Measurements from ENCODE around the gene RBM38. TPM values are rescaled to one million over a fixed set of nuclear protein-coding genes. Genes with fewer than 3 reads are reported as not detected.

RBM38 gene
- total and polyA plus RNA-seq, 2 of the 13 experiments (the other 11 are each of a cell fraction or from before 2014, with no cell fraction given), result 24.2 to 34.2 TPM

- TF ChIP-seq ZBED4 (CRISPR knock-in tag; IDR thresholded peaks at IDR 0.05; ENCODE audit: borderline replicate concordance) (peak; percentile 63; the same call in 1 of the 2 replicates), NFAT5 (CRISPR knock-in tag; IDR thresholded peaks at IDR 0.05) (no peak), GATAD1 (CRISPR knock-in tag; IDR thresholded peaks at IDR 0.05) (no peak), ARNT2 (CRISPR knock-in tag; IDR thresholded peaks at IDR 0.05; ENCODE audit: low read depth) (no peak), SPEN (CRISPR knock-in tag; IDR thresholded peaks at IDR 0.05; ENCODE audit: low read depth) (no peak), ZMYM4 (CRISPR knock-in tag; IDR thresholded peaks at IDR 0.05) (peak; percentile 23; the same call in 1 of the 2 replicates), KLF13 (CRISPR knock-in tag; IDR thresholded peaks at IDR 0.05) (no peak), ZNF619 (CRISPR knock-in tag; IDR thresholded peaks at IDR 0.05) (no peak), FUBP1 (CRISPR knock-in tag; IDR thresholded peaks at IDR 0.05; ENCODE audit: borderline replicate concordance) (0 out of 2 replicates have a peak, but pooled peaks have one; percentile 58), SP1 (IDR thresholded peaks at IDR 0.05) (no peak), SP1 (CRISPR knock-in tag; IDR thresholded peaks at IDR 0.05) (no peak; the same call in 1 of the 2 replicates), HHEX (CRISPR knock-in tag; IDR thresholded peaks at IDR 0.05) (no peak), HOXA5 (CRISPR knock-in tag; IDR thresholded peaks at IDR 0.05) (no peak), CSRNP2 (CRISPR knock-in tag; conservative IDR thresholded peaks at IDR 0.05; ENCODE audit: low read depth) (no peak), CCAR2 (optimal IDR thresholded peaks at IDR 0.05; ENCODE audit: low read depth, low read length) (no peak)
Observed at GRCh38 chr20:57435498-57436222, 44.5 kb downstream of the RBM38 start (continued).
